DOHH2 (cell line): ENCODE measurements around the gene PDE4D.

ENCODE experiments used
- CTCF ChIP-seq: fragments of 200-600 bp; sonication (generic); IDR thresholded peaks from one replicate; pipeline ENCODE4 v1.5.1; 2014; ENCODE audit warnings: antibody characterized with exemption, mild to moderate bottlenecking, low read depth, low read length; ENCODE audit not compliant: poor library complexity, severe bottlenecking
- EZH2phosphoT487 ChIP-seq: fragments of 200-600 bp; sonication (generic); IDR thresholded peaks from 2 replicates; pipeline ENCODE4 v1.6.1; 2017; ENCODE audit warnings: borderline replicate concordance, mild to moderate bottlenecking, antibody characterized with exemption, low read length, moderate library complexity, mixed read lengths

- TF ChIP-seq CTCF, result no peak
- no peak for TF ChIP-seq EZH2phosphoT487
These were observed 406.3 kb downstream of the PDE4D start for GRCh38 chr5:59487068-59487686.
